ENCODE results near the gene MUC3A.

DNA sequence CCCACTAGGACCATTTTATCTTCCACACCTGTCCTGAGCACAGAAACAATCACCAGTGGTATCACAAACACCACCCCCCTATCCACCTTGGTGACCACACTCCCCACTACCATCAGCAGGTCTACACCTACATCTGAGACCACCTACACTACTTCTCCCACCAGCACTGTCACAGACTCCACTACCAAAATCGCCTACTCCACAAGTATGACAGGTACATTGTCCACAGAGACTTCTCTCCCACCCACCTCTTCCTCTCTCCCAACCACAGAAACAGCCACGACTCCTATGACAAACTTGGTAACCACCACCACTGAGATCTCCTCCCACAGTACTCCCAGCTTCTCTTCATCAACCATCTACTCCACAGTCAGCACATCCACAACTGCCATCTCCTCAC, 3.3 kb downstream of the MUC3A start:
- TF ChIP-seq CTCF (IDR thresholded peaks at IDR 0.05 in 4 of 5, conservative IDR thresholded peaks at IDR 0.05 in 1 of 5) (no peak), POLR2A (IDR thresholded peaks at IDR 0.05) (no peak)
